Vagina (tissue), 2 donors: ENCODE data around the gene CENPS. TPM values are rescaled to one million over a fixed set of nuclear protein-coding genes. Genes with fewer than 3 reads are reported as not detected.

ENCODE experiments used
- DNase-seq, 2 donors: peaks; one replicate each; pipeline ENCODE4 v3.0.0-alpha.2; 2017; ENCODE audit errors: extremely low spot score in 2 of 2
- H3K27ac ChIP-seq: fragments of 200-600 bp; sonication (generic); one replicate; pipeline ENCODE4 v1.5.1; 2019
- H3K27me3 ChIP-seq: fragments of 200-600 bp; sonication (generic); one replicate; pipeline ENCODE4 v1.5.1; 2019
- H3K36me3 ChIP-seq, 2 donors: fragments of 200-600 bp; sonication (generic); one replicate each; pipeline ENCODE4 v1.5.1; 2017 to 2019
- H3K4me1 ChIP-seq: fragments of 200-600 bp; sonication (generic); one replicate; pipeline ENCODE4 v1.5.1; 2019
- H3K4me3 ChIP-seq, 2 donors: fragments of 200-600 bp; sonication (generic); 1 replicate in 1 of 2; 2 replicates in 1 of 2; pipeline ENCODE4 v1.5.1; 2016 to 2019
- H3K9me3 ChIP-seq: fragments of 200-600 bp; sonication (generic); one replicate; pipeline ENCODE4 v1.5.1; 2019
- POLR2A ChIP-seq, 2 donors: fragments of 450-650 bp; IDR thresholded peaks; one replicate each; pipeline ENCODE4 v1.6.1; 2017; ENCODE audit warnings: antibody characterized with exemption in 2 of 2, mild to moderate bottlenecking in 2 of 2, moderate library complexity in 2 of 2
- POLR2AphosphoS5 ChIP-seq, 2 donors: sonication (generic); formaldehyde crosslinking; IDR thresholded peaks; one replicate each; pipeline ENCODE4 v1.9.0; 2017; ENCODE audit warnings: antibody characterized with exemption in 2 of 2, mild to moderate bottlenecking in 2 of 2, low read depth in 1 of 2; ENCODE audit not compliant: insufficient read depth in 1 of 2
- intact Hi-C: fragments of 100-400 bp; cut with DNase I; formaldehyde crosslinking; loops from one replicate; pipeline ENCODE4 v1.15.1; 2023
- total RNA-seq: library from RNA; depleted of rRNA; stranded (reverse); fragments of >200 nt; gene quantifications from one replicate; pipeline ENCODE4 v1.2.3, GENCODE V29; 2016
- TF ChIP-seq, protein P1 (sequence below), 3 experiments: fragments of 450-650 bp in 2 of 3; fragments of 200-600 bp in 1 of 3; sonication (generic) in 1 of 3; IDR thresholded peaks; one replicate each; pipeline ENCODE4 v1.5.1; 2017 to 2019; ENCODE audit warnings: antibody characterized with exemption in 3 of 3, mild to moderate bottlenecking in 2 of 3, moderate library complexity in 2 of 3

CENPS gene
- total RNA-seq, 1 donor from 2014 or later: 1.2 TPM

GRCh38 chr1:10444795-10445397 lies 14.7 kb downstream of the CENPS start:
- intact Hi-C loops: no loop called here
- Histone ChIP-seq H3K4me3 (no peak overlapping the region), H3K27ac (no peak overlapping the region), H3K9me3 (no peaks in the 10 kb centered on the region), H3K4me1 (no peaks in the 10 kb centered on the region), H3K36me3 (no peaks in the 10 kb centered on the region), H3K27me3 (no peaks in the 10 kb centered on the region)
- DNase-seq: no peak
- TF ChIP-seq POLR2A (IDR thresholded peaks at IDR 0.05) (no peak), POLR2AphosphoS5 (IDR thresholded peaks at IDR 0.05; ENCODE audit: insufficient read depth in 1 of 2, low read depth in 1 of 2) (no peak)
- TF ChIP-seq, protein P1, sequence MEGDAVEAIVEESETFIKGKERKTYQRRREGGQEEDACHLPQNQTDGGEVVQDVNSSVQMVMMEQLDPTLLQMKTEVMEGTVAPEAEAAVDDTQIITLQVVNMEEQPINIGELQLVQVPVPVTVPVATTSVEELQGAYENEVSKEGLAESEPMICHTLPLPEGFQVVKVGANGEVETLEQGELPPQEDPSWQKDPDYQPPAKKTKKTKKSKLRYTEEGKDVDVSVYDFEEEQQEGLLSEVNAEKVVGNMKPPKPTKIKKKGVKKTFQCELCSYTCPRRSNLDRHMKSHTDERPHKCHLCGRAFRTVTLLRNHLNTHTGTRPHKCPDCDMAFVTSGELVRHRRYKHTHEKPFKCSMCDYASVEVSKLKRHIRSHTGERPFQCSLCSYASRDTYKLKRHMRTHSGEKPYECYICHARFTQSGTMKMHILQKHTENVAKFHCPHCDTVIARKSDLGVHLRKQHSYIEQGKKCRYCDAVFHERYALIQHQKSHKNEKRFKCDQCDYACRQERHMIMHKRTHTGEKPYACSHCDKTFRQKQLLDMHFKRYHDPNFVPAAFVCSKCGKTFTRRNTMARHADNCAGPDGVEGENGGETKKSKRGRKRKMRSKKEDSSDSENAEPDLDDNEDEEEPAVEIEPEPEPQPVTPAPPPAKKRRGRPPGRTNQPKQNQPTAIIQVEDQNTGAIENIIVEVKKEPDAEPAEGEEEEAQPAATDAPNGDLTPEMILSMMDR (IDR thresholded peaks at IDR 0.05): no peak

DNA sequence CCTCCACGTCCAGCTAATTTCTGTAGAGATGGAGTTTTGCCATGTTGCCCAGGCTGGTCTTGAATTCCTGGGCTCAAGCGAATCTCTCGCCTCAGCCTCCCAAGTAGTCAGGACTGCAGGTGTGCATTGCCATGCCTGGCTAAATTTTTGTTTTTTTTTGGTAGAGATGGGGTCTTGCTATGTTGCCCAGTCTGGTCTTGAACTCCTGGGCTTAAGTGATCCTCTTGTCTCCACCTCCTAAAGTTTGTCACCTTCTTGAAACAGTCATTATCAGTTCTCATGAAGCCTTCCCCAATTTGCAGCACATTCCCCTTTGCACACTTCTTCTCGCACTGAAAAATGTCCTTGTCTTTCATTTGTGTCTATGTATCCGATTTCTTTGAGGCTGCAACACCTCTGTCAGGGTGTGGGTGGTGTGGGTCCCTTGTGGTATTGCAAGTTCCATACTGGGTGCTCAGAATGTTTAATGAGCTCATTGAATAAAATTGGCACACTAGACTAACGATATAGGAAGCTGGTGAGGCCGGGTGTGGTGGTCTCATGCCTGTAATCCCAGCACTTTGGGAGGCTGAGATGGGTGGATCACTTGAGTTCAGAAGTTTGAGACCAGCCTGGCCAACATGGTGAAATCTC lies 16.7 kb downstream of the CENPS start:
- peaks cover 9% of the 10 kb centered on the region for H3K4me1 ChIP-seq
- DNase-seq: no peak
- TF ChIP-seq POLR2A (IDR thresholded peaks at IDR 0.05) (no peak), POLR2AphosphoS5 (IDR thresholded peaks at IDR 0.05; ENCODE audit: insufficient read depth in 1 of 2, low read depth in 1 of 2) (no peak)
- TF ChIP-seq, protein P1 (IDR thresholded peaks at IDR 0.05): no peak
- H3K4me3 ChIP-seq: no peak overlapping the region
- H3K9me3 ChIP-seq: no peaks in the 10 kb centered on the region
- H3K27me3 ChIP-seq: no peaks in the 10 kb centered on the region
- no peak overlapping the region for H3K27ac ChIP-seq
- H3K36me3 ChIP-seq: no peaks in the 10 kb centered on the region
- intact Hi-C loops: no loop called here

GRCh38 chr1:10449751-10450150 lies 19.5 kb downstream of the CENPS start, which contains the start of gene CORT:
Gene CORT, plus strand, starts transcription at chr1:10450031. Its CDS starts 193 bp downstream, at chr1:10450224.
- H3K27ac ChIP-seq: no peak within 1 kb of the TSS
- H3K36me3 ChIP-seq: no peaks in the 10 kb centered on the region
- no peaks in the 10 kb centered on the region for H3K9me3 ChIP-seq
- H3K4me1 ChIP-seq: peaks cover 9% of the 10 kb centered on the region
- H3K4me3 ChIP-seq: no peak within 1 kb of the TSS
- intact Hi-C loops: no loop called here
- DNase-seq: no peak
- TF ChIP-seq, protein P1 (IDR thresholded peaks at IDR 0.05): no peak
- no peak for TF ChIP-seq POLR2AphosphoS5 (IDR thresholded peaks at IDR 0.05; ENCODE audit: insufficient read depth in 1 of 2, low read depth in 1 of 2)
- TF ChIP-seq POLR2A (IDR thresholded peaks at IDR 0.05): no peak
- H3K27me3 ChIP-seq: no peaks in the 10 kb centered on the region

DNA sequence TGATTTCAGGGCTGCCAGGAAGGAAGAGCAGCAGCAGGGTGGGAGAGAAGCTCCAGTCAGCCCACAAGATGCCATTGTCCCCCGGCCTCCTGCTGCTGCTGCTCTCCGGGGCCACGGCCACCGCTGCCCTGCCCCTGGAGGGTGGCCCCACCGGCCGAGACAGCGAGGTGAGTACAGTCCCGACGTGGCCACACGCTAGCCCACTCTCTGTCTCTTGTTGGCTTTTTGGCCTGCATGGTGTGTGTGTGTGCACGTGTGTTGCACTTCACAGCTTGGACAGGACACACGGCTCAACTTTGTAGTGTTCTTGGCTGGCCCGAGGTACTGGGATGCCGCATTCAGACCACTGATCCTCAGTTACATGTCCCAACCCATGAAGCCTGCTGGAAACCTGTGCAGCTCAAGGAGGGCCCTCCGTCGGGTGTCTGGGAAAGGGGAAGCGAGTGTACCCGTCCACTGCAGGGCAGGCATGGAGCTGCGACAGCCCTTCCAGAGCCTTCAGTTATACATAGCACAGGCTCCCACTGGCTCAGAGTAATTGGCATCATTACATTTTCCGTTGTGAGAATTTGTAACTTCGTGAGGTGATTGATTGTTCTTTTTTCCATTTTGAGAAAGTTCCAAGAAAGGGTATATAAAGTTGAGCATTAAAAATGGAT lies 20.1 kb downstream of the CENPS start:
- no peak for TF ChIP-seq POLR2AphosphoS5 (IDR thresholded peaks at IDR 0.05; ENCODE audit: insufficient read depth in 1 of 2, low read depth in 1 of 2)
- no peak for TF ChIP-seq POLR2A (IDR thresholded peaks at IDR 0.05)
- TF ChIP-seq, protein P1 (IDR thresholded peaks at IDR 0.05): no peak
- Histone ChIP-seq H3K36me3 (no peaks in the 10 kb centered on the region), H3K4me1 (peaks cover 9% of the 10 kb centered on the region), H3K27ac (no peak overlapping the region), H3K27me3 (no peaks in the 10 kb centered on the region), H3K9me3 (no peaks in the 10 kb centered on the region), H3K4me3 (no peak overlapping the region)
- intact Hi-C loops: no loop called here
- DNase-seq: no peak

DNA sequence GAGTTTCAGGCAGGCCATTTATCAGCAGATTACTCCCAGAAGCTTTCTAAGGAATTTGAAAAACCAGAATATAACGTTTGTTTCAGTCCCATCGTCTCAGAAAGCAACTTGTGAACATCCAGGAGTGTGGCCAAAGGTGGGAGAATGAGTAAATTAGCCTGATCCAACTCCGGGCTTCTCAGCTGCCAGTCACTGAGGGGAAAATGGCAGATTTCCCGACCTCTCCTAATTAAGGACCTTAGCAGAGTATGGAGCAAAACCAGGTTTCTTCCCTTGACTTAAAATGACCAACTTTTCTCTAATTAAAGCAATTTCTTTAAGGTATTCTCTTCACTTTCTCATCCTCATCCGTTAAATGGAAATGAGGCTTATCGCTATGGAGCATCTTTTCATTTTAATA lies 20.6 kb downstream of the CENPS start:
- no peaks in the 10 kb centered on the region for H3K27me3 ChIP-seq
- intact Hi-C loops: no loop called here
- H3K4me3 ChIP-seq: no peak overlapping the region
- TF ChIP-seq POLR2A (IDR thresholded peaks at IDR 0.05): no peak
- TF ChIP-seq POLR2AphosphoS5 (IDR thresholded peaks at IDR 0.05; ENCODE audit: insufficient read depth in 1 of 2, low read depth in 1 of 2): no peak
- TF ChIP-seq, protein P1 (IDR thresholded peaks at IDR 0.05): no peak
- H3K27ac ChIP-seq: no peak overlapping the region
- H3K9me3 ChIP-seq: no peaks in the 10 kb centered on the region
- H3K4me1 ChIP-seq: peaks cover 9% of the 10 kb centered on the region
- no peak for DNase-seq
- H3K36me3 ChIP-seq: no peaks in the 10 kb centered on the region
